CD14-positive monocyte (primary cell): ENCODE measurements around the gene C11orf91. TPM values are rescaled to one million over a fixed set of nuclear protein-coding genes. Genes with fewer than 3 reads are reported as not detected.
A peak's percentile ranks its signal among the peaks of the same experiment; 100 is the strongest.

Experiments used
- DNase-seq, 3 donors: peaks; one replicate each; pipeline ENCODE4 v3.0.0-alpha.2; 2011 to 2022
- H2AFZ ChIP-seq: 2 replicates; pipeline ENCODE4 v1.6.0; 2012; ENCODE audit warnings: mild to moderate bottlenecking, low read depth, low read length, inconsistent platforms; ENCODE audit not compliant: insufficient read depth, poor library complexity, severe bottlenecking
- H3K27ac ChIP-seq, 2 donors: 1 replicate in 1 of 2; 2 replicates in 1 of 2; pipeline ENCODE4 v1.5.1; 2012 to 2013; ENCODE audit warnings: low read length in 2 of 2, control low read depth in 1 of 2, inconsistent platforms in 1 of 2, low read depth in 1 of 2, mild to moderate bottlenecking in 1 of 2
- H3K27me3 ChIP-seq, 2 donors: one replicate each; pipeline versions ENCODE4 v1.6.0 to v1.6.1; 2011 to 2013; ENCODE audit warnings: low read length in 2 of 2; ENCODE audit not compliant: control insufficient read depth in 2 of 2, insufficient read depth in 2 of 2
- H3K36me3 ChIP-seq, 2 donors: replicated peaks in 1 of 2; 1 replicate in 1 of 2; 2 replicates in 1 of 2; pipeline versions ENCODE4 v1.5.1 to v1.6.1; 2012 to 2013; ENCODE audit warnings: low read length in 2 of 2, control low read depth in 1 of 2, inconsistent platforms in 1 of 2, mild to moderate bottlenecking in 1 of 2; ENCODE audit not compliant: insufficient read depth in 2 of 2, control insufficient read depth in 1 of 2
- H3K4me1 ChIP-seq, 2 donors: 1 replicate in 1 of 2; 2 replicates in 1 of 2; pipeline versions ENCODE4 v1.5.1 to v1.6.1; 2012 to 2013; ENCODE audit warnings: low read length in 2 of 2, control low read depth in 1 of 2, inconsistent platforms in 1 of 2, mild to moderate bottlenecking in 1 of 2, moderate library complexity in 1 of 2; ENCODE audit not compliant: insufficient read depth in 2 of 2, control insufficient read depth in 1 of 2
- H3K4me2 ChIP-seq: replicated peaks from 2 replicates; pipeline ENCODE3; 2012; ENCODE audit warnings: low read length, moderate library complexity, mild to moderate bottlenecking; ENCODE audit not compliant: poor library complexity, severe bottlenecking; ENCODE audit errors: extremely low read depth
- H3K4me3 ChIP-seq, 3 experiments: fragments of 200-600 bp in 1 of 3; sonication (generic) in 1 of 3; replicated peaks in 1 of 3; 1 replicate in 2 of 3; 2 replicates in 1 of 3; pipeline ENCODE4 v1.5.1; 2011 to 2013; ENCODE audit warnings: low read length in 3 of 3, mild to moderate bottlenecking in 3 of 3, control low read depth in 2 of 3, low read depth in 2 of 3, inconsistent platforms in 1 of 3, moderate library complexity in 1 of 3
- H3K79me2 ChIP-seq: 2 replicates; pipeline ENCODE4 v1.6.0; 2012; ENCODE audit warnings: mild to moderate bottlenecking, control low read depth, inconsistent platforms, low read length, moderate library complexity; ENCODE audit not compliant: insufficient read depth
- H3K9ac ChIP-seq: 2 replicates; pipeline ENCODE4 v1.6.0; 2017; ENCODE audit warnings: low read length, mild to moderate bottlenecking; ENCODE audit not compliant: insufficient read depth, poor library complexity, severe bottlenecking
- H3K9me3 ChIP-seq, 2 donors: replicated peaks in 1 of 2; 1 replicate in 1 of 2; 2 replicates in 1 of 2; pipeline versions ENCODE4 v1.5.1 to v1.6.1; 2012 to 2013; ENCODE audit warnings: low read length in 2 of 2, control low read depth in 1 of 2; ENCODE audit not compliant: control insufficient read depth in 1 of 2, insufficient read depth in 1 of 2
- H4K20me1 ChIP-seq: 2 replicates; pipeline ENCODE4 v1.6.0; 2012; ENCODE audit warnings: mild to moderate bottlenecking, low read length, control low read depth, moderate library complexity; ENCODE audit not compliant: insufficient read depth
- H3K27ac Mint-ChIP-seq, 7 donors: one replicate each; pipeline ENCODE4 v1.8.0; 2020; ENCODE audit warnings: mild to moderate bottlenecking in 7 of 7, mixed read lengths in 7 of 7, moderate library complexity in 6 of 7, inconsistent platforms in 2 of 7
- H3K27me3 Mint-ChIP-seq, 3 donors: one replicate each; pipeline ENCODE4 v1.8.0; 2021 to 2022; ENCODE audit warnings: low read depth in 3 of 3, mild to moderate bottlenecking in 3 of 3, mixed read lengths in 3 of 3, moderate library complexity in 3 of 3, inconsistent platforms in 1 of 3
- H3K36me3 Mint-ChIP-seq, 2 donors: one replicate each; pipeline ENCODE4 v1.8.0; 2020; ENCODE audit warnings: mixed read lengths in 2 of 2, inconsistent platforms in 1 of 2, mild to moderate bottlenecking in 1 of 2
- H3K4me1 Mint-ChIP-seq: one replicate; pipeline ENCODE4 v1.8.0; 2020; ENCODE audit warnings: mild to moderate bottlenecking, mixed read lengths
- H3K4me3 Mint-ChIP-seq, 2 donors: one replicate each; pipeline ENCODE4 v1.8.0; 2020; ENCODE audit warnings: mild to moderate bottlenecking in 2 of 2, mixed read lengths in 2 of 2, moderate library complexity in 1 of 2
- H3K9me3 Mint-ChIP-seq, 7 donors: one replicate each; pipeline ENCODE4 v1.8.0; 2020 to 2022; ENCODE audit warnings: mixed read lengths in 7 of 7, mild to moderate bottlenecking in 6 of 7, moderate library complexity in 6 of 7, inconsistent platforms in 2 of 7
- WGBS: methylation state at CpG from one replicate; pipeline ENCODE4 v1.1.5; 2013; ENCODE audit warnings: missing lambda C conversion rate; ENCODE audit not compliant: insufficient coverage; 5-methylcytosine and 5-hydroxymethylcytosine counted together
- intact Hi-C, 2 donors: fragments of 100-400 bp; cut with micrococcal nuclease; formaldehyde crosslinking; loops; one replicate each; pipeline versions ENCODE4 v1.15.0 to v1.15.1; 2023
- polyA plus RNA-seq, 3 donors: library from polyadenylated mRNA; depleted of rRNA in 1 of 3; unstranded in 2 of 3; stranded (reverse) in 1 of 3; fragments of 300-500 nt in 2 of 3; fragments of >200 nt in 1 of 3; fragmentation: Illumina TruSeq in 2 of 3; gene quantifications; 1 replicate in 2 of 3; 2 replicates in 1 of 3; pipeline ENCODE4 v1.2.3, GENCODE V29; 2012 to 2021
- TF ChIP-seq, protein P1 (sequence below): fragments of 200-600 bp; IDR thresholded peaks from one replicate; pipeline ENCODE4 v1.8.0; 2022; ENCODE audit warnings: antibody characterized with exemption, mild to moderate bottlenecking

Gene C11orf91
- polyA plus RNA-seq, 3 donors = not detected

- no peaks in the 10 kb centered on the region for H3K36me3 ChIP-seq
- TF ChIP-seq, protein P1, sequence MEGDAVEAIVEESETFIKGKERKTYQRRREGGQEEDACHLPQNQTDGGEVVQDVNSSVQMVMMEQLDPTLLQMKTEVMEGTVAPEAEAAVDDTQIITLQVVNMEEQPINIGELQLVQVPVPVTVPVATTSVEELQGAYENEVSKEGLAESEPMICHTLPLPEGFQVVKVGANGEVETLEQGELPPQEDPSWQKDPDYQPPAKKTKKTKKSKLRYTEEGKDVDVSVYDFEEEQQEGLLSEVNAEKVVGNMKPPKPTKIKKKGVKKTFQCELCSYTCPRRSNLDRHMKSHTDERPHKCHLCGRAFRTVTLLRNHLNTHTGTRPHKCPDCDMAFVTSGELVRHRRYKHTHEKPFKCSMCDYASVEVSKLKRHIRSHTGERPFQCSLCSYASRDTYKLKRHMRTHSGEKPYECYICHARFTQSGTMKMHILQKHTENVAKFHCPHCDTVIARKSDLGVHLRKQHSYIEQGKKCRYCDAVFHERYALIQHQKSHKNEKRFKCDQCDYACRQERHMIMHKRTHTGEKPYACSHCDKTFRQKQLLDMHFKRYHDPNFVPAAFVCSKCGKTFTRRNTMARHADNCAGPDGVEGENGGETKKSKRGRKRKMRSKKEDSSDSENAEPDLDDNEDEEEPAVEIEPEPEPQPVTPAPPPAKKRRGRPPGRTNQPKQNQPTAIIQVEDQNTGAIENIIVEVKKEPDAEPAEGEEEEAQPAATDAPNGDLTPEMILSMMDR = no peak
- no peak overlapping the region for H3K27ac ChIP-seq
- no peak overlapping the region for H3K4me3 ChIP-seq
- H4K20me1 ChIP-seq = no peaks in the 10 kb centered on the region
- H3K4me2 ChIP-seq = no peak overlapping the region
- H3K27ac Mint-ChIP-seq = no peak overlapping the region
- H3K9me3 ChIP-seq = no peaks in the 10 kb centered on the region
- intact Hi-C loops = no loop called here
- peaks cover 1 to 22% (median 6%) of the 10 kb centered on the region in 3 donors for H3K27me3 Mint-ChIP-seq
- no peaks in the 10 kb centered on the region for H3K4me1 Mint-ChIP-seq
- no peaks in the 10 kb centered on the region for H3K79me2 ChIP-seq
- no peak overlapping the region for H3K4me3 Mint-ChIP-seq
- WGBS = 96% methylated on average over 3 of the region's 3 CpGs
- H2AFZ ChIP-seq = no peak overlapping the region
- H3K4me1 ChIP-seq = no peaks in the 10 kb centered on the region
- H3K9ac ChIP-seq = no peak overlapping the region
- no peaks in the 10 kb centered on the region for H3K27me3 ChIP-seq
- DNase-seq = no peak
- no peaks in the 10 kb centered on the region for H3K36me3 Mint-ChIP-seq
- H3K9me3 Mint-ChIP-seq = peaks cover 0 to 13% (median 6%) of the 10 kb centered on the region in 7 donors
These were observed 26.4 kb downstream of the C11orf91 start for GRCh38 chr11:33674035-33674814.

GRCh38 chr11:33672273-33672672 is 28.4 kb downstream of the C11orf91 start:
- H3K27ac ChIP-seq = no peak overlapping the region
- intact Hi-C loops = no loop called here
- H3K27ac Mint-ChIP-seq = no peak overlapping the region
- peak overlapping the region in 1 of 2 donors; percentile 41 for H3K4me3 Mint-ChIP-seq
- WGBS = 55% methylated on average over 1 of the region's 4 CpGs
- H3K9ac ChIP-seq = no peak overlapping the region
- H3K79me2 ChIP-seq = no peaks in the 10 kb centered on the region
- no peaks in the 10 kb centered on the region for H4K20me1 ChIP-seq
- no peaks in the 10 kb centered on the region for H3K4me1 Mint-ChIP-seq
- TF ChIP-seq, protein P1 = no peak
- H3K4me1 ChIP-seq = no peaks in the 10 kb centered on the region
- no peaks in the 10 kb centered on the region for H3K27me3 ChIP-seq
- no peak for DNase-seq
- no peak overlapping the region for H2AFZ ChIP-seq
- H3K9me3 ChIP-seq = no peaks in the 10 kb centered on the region
- H3K36me3 ChIP-seq = no peaks in the 10 kb centered on the region
- peaks cover 1 to 11% (median 5%) of the 10 kb centered on the region in 3 donors for H3K27me3 Mint-ChIP-seq
- H3K4me2 ChIP-seq = no peak overlapping the region
- no peaks in the 10 kb centered on the region for H3K36me3 Mint-ChIP-seq
- peaks cover 0 to 4% (median 2%) of the 10 kb centered on the region in 7 donors for H3K9me3 Mint-ChIP-seq
- H3K4me3 ChIP-seq = no peak overlapping the region
